Putamen (tissue), 1 donor: Measurements from ENCODE around the gene COA3.

Experiments
- DNase-seq: peaks from one replicate; pipeline ENCODE4 v3.0.0-alpha.2; 2016; ENCODE audit warnings: low spot score

COA3 gene

GRCh38 chr17:42750739-42751344 lies 47.7 kb downstream of the COA3 start:
- DNase-seq: no peak

DNA sequence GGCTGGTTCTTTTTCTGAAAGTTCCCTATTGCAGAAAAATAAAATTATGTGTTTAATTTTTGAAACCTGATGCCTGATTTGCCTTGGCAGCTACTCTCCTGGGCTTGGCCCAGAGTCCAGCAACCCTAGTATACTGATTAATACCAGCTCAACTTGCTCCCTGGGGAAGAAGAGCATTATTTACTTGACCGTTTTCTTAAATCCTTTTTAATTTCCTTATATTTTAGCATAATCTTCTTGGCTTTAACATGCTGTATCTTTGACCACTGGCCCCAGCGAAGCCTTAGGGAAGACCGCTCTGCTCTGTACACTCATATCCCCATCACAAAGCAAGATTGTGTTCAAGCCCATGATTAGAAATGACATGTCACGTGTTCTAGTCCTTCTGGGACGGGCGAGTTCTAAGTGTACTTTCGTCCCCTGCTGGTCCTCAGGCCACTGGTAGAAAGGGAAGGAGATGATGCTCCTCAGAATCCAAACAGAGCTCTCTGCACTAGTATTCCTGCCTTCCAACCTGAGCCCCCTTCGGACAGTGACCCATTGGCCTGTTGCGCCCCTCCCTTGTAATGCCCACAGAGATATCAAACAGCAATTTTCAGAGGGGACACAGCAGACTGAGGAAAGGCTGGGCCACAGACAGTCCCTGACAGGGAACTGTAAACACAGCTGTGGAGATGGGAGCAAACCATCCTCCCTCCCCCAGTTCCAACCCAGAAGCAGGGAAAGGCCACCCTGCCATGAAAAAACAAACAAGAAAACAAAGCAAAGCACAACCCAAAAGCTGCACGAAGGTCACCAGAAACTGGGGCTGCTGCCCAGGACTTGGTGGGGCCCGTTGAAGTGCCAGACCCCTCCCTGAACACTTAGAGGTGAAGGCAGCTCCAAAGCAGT lies 49.4 kb downstream of the COA3 start:
- DNase-seq: no peak

DNA sequence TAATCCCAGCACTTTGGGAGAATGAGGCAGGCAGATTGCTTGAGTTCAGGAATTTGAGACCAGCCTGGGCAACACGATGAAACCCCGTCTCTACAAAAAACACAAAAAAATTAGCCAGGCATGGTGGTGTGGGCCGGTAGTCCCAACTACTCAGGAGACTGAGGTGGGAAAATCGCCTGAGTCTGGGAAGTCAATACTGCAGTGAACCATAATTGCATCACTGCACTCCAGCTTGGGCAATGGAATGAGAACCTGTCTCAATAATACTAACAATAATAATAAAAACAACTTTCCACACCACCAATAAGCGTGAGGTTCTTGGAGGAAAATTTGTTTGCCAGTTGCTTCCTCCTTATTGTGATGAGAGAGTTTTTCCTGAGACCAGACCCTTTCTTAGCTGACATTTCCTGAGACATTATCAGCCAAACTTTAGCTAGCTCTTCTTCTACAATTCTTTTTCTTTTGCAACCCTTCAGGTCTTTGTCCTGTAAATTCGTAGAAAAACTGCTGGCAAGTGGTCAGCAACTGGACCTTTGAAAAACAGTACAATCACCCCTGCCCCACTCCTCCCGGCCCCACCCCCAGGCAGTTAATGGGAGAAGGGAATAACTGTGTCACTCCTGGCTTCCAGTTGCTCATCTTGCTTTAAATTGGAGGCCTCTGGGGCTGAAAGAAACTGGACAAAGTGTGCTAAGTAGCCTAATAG lies 50.1 kb downstream of the COA3 start:
- DNase-seq: no peak
